Stimulated activated CD8-positive, alpha-beta memory T cell treated with anti-CD3 and anti-CD28 coated beads, Interleukin-2, amount 100 ng/mL, for 1 hour (primary cell): ENCODE measurements around the gene SLC22A2.

Experiments used
- DNase-seq, 2 donors: peaks; one replicate each; pipeline ENCODE4 v3.0.0-alpha.2; 2020; ENCODE audit warnings: low read depth in 2 of 2

SLC22A2 gene

DNA sequence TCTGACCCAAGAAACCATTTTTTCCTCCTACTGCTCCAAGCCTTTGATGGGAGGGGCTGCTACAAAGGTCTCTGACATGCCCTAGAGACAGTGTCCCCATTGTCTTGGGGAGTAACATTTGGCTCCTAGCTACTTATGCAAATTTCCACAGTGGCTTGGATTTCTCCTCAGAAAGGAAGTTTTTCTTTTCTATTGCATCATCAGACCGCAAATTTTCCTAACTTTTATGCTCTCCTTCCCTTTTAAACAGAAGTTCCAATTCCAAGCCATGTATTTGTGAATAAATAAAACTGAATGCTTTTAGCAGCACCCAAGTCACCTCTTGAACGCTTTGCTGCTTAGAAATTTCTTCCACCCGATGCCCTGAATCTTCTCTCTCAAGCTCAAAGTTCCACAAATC is 51.0 kb downstream of the SLC22A2 start:
- no peak for DNase-seq

DNA sequence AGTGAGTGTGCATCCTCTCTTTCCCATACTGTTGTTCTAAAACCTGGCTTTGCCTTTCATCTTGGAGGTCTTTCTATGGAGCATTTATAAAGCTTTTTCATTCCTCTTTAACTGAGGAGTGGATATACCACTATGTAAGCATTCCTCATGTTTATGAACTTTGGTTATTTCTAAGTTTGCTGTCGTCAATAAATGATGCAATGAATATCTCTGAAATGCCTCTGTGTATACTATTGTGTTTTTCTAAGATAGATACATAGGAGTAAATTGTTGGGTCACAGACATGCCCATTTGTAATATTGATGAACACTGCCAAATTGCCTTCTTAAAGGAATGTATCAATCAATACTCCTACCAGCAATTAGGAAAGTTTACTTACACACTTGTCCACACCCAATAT is 53.9 kb downstream of the SLC22A2 start:
- no peak for DNase-seq

DNA sequence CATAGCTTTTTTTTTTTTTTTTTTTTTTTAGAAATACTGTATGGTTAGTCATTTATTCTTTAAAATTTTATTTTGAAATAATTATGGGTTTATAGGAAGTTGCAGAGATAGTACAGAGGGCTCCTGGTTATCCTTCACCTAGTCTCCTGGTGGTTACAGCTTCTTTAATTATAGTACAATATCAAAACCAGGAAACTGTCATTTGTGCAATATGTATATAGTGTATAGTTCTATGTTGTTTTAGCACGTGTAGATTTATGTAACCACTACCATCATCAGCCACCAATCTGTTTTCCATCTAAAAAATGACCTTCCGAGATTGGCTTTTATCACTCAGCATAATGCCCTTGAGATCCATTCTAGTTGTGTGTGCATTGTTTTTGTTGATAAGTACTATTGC is 54.7 kb downstream of the SLC22A2 start:
- no peak for DNase-seq

DNA sequence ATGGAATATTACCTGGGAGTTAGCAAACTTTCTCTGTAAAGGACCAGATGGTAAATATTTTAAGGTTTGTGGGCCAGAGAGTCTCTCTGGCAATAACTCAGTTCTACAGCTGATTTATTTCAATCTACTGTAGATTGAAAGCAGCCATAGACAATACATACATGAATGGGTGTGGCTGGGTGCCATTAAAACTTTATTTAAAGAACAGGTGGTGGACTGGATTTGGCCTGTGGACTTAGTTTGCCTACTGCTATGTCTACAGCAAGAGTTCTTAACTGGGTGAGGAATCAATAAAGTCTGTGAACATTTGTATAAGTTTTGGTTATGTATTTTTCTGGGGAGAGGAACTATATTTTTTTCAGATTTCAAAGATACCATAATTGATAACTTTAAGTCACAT is 55.1 kb downstream of the SLC22A2 start:
- no peak for DNase-seq

DNA sequence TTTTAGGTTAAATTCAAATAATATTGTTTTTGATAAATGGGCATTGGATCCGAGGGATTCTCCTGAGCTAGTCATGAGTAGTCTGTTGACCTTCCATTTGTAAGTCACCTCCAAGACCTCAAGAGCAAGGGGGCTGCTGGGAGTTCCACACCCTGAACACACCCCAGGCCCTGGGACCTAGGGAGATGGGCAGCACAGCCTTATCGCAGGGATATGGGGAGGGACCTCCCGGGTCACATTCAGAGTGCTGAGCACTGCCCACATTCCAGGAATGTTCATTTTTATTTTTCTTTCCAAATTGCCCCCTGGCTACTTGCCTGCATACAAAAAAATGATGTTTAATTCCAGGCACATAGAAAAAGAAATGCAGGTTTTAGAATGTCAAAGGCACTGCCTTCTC is 55.5 kb downstream of the SLC22A2 start:
- no peak for DNase-seq

DNA sequence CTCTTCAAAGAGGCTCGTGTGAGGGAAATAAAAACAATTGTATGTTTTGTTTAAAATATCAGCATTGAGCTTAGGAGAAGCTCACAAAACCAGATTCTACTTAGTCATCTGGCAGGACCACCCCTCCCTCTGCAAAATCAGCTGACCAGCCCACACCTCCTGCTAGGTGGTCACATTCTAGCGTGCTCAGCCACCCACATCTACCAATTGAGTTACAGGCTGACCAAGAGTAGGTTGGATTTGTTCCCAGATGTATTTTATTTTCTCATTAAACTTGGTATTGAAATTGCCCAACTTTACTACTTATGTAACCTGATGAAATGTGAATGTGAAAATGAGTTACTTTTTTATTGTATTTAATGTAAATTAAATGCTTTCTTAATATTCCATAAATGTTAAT is 56.2 kb downstream of the SLC22A2 start:
- DNase-seq, result no peak

DNA sequence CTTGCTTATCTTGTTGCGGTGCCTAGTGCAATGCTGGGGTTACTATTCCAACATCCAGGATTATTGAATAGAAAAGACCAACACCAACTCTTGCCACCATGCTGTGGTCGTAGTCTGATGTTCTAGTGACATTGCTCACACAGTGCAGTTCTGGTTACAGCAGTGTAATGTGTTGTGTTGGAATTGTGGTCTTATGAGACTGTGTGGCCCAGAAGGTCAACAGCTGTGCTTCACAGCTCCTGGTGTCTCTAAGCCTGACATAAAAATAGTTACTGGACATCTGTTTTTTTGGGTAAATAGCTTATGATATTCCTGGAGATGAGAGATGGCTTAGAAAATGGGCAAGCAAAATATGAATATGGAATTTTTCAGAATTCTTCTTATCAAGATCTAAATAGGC is 57.6 kb downstream of the SLC22A2 start:
- no peak for DNase-seq

DNA sequence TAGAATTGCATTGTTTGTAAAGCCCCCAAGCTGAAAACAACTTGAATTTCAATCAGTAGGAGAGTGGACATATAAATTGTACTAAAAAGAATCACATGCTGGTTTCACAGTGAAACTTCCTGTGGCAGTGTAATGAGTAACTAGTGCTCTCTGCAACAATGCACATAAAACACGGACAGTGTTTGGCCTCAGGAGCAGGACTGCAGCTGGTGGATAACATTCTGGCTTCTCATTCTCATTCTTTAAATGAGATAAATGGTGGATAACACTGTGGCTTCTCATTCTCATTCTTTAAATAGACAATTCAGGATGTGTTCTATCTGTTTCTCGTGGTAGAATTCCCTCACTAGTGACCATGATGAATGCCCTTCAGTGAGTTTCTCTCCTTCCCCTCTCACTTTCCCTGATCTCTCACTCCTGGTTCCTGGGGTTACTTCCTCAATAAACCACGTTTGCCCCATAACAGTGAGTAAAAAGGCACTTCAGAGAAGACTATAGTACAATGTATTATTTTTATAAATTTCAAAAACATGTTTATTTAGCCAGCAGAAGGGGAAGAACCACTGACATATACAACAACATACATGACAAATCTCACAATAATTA is 59.9 kb downstream of the SLC22A2 start:
- no peak for DNase-seq

DNA sequence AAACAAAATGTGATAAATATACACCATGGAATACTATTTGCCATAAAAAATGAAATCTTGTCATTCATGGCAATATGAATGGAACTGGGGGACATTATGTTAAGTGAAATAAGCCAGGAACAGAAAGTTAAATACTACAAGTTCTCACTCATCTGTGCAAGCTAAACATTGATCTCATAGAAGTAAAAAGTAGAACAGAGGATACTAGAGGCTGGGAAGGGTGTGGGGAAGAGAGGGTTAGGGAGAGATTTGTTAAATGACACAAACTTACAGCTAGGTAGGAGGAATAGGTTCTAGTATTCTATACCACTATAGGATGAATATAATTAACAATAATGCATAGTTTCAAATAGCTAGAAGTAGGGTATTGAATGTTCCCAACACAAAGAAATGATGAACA is 61.0 kb downstream of the SLC22A2 start:
- DNase-seq, result no peak

DNA sequence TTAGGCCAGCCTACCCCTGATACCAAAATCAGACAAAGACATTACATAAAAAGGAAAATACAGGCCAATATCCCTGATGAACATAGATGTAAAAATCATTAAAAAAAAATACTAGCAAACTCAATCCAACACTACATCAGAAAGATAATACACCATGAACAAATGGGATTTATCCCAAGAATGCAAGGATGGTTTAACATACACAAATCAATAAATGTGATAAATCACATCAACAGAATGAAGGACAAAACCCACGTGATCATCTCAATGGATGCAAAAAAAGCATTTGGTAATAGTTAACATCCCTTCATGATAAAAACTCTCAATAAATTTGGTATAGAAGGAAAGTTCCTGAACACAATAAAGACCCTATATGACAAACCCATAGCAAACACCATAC is 63.8 kb downstream of the SLC22A2 start:
- no peak for DNase-seq

DNA sequence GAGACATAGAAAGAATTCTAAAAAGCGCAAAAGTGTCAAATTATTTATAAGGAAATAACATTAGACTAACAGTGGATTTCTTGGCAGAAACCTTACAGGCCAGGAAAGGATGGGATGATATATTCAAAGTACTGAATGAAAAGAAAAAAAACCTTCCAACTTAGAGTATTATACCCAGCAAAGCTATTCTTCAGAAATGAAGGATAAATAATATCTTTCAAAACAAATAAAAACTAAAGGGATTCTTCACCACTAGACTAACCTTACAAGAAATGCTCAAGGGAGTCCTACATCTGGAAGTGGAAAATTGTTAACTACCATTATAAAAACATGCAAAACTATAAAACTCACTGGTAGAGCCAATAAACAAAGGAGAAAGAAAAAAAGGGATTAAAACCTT is 65.8 kb downstream of the SLC22A2 start:
- no peak for DNase-seq

DNA sequence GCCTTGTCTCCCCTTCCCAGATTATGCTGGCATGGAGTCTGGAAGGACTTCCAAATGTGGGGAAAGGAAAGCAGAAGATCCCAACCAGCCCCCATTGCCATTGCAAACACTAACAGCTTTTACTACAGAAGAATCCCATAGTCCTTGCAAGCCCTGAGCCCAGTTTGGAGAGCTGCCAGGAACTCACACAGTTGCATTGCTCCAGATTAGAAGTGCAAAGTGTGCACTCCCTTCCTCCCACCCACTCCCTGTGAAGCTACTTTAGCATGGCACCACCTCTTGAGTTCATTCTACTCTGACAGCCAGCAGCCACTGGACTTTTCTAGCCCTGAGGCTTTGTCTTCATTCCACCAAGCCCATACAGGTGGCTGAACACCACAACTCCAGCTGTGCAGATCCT is 67.6 kb downstream of the SLC22A2 start:
- no peak for DNase-seq

DNA sequence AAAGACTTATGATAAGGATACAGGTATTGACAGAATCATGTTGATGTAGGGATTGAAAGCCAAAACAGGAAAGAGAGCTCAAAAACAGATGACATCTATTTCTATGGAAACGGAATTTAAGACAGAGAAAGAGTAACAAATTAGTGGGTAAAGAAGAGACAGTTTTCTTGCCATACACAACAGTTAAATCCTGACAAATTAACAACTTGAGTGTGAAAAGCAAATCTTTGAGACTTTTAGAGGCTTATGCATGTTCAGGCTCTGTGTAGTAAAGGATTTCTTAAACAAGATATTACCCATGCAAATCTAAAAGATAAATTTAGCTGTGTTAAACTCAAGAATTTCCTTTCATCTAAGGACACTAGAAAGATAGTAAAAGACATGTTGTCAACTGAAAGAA is 68.5 kb downstream of the SLC22A2 start:
- DNase-seq, result no peak

DNA sequence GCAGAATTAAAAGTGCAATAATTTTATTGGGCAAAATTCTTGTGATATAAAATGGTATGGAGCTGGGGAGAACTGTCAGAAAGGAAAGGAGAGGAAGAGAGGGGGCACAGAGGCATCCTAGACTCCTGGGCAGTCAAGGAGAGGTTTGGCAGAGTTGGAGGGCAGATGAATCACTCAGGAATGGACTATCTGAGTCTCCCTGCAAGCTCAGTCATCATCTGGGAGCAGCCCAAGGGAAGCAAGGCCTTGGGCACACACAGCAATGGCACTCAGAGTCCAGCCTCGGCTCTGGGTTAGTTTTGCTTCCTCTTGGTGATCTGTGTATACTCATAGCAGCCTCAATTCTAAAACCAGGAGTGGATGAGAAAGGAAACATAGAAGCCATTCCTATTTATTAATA is 69.8 kb downstream of the SLC22A2 start:
- DNase-seq, result no peak

DNA sequence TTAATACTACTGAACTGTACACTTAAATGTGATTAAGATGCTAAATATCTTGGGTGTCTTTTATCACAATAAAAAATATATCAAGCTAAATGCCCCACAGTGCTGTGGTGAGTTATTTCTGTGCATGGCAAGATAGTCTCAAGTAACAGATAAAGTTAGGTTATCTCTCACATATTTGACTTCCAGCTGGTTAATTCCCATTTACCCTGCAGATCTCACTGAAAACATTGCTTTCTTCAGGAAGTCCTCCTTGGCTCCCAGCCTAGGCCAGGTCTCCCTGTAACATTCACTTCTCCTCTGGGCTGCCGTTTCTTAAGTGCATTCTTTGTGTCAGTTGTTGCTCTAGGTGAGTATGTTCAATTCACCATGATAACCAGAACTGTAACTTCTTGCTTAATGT is 77.9 kb downstream of the SLC22A2 start:
- no peak for DNase-seq

DNA sequence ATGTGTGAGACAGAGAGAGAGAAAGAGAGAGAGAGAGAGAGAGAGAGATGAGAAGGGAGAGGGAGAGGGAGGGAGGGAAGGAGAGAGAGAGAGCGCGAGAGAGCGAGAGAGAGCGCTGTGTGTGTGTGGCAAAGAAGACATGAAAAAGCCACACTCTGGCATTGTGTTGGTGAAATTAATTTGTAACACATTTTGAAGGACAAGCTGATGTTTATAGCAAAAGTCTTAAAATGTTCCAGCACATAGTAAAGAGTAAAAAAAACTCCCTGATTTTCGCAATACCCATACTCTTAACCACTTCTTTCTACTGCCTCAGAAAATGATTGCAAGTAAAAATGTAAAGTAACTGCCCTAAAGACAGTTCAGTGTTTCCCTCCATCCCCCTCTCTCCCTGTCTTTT is 80.3 kb downstream of the SLC22A2 start:
- DNase-seq, result no peak

DNA sequence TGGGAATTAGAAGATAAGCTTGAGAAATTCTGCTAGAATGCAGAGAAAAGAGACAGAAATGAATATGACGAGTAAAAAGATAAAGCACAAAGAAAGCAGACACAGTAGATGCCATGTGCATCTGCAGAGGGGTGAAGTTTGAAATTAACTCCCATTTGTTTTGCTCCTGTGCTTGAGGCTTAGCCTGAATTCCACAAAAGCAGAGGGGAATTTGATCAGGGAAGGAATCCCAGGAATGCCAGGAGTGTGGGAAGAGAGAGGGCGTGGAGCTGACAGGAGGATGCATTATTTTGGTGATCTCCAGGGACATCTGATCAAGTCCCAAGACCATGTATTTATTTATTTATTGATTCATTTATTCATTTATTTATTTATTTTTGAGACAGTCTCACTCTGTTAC is 81.4 kb downstream of the SLC22A2 start:
- no peak for DNase-seq

DNA sequence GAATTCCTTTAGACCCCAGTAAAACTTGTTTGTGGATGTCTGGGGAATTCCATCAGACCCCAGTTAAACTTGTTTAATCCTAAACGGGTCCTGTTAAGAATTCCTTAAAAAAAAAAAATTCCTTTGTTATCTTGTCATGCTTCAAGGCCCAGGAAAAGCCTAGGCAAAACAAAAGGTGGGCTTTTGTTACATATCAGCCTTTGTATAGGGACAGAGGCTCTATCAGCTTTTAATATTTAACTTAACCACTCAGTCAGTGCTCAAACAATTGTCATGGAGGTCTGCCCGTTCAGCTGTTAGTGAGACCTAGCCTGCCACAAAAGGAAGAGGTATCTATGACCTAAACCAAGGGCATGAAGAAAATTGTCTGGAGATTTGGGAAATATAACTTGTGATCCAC is 83.9 kb downstream of the SLC22A2 start:
- no peak for DNase-seq

DNA sequence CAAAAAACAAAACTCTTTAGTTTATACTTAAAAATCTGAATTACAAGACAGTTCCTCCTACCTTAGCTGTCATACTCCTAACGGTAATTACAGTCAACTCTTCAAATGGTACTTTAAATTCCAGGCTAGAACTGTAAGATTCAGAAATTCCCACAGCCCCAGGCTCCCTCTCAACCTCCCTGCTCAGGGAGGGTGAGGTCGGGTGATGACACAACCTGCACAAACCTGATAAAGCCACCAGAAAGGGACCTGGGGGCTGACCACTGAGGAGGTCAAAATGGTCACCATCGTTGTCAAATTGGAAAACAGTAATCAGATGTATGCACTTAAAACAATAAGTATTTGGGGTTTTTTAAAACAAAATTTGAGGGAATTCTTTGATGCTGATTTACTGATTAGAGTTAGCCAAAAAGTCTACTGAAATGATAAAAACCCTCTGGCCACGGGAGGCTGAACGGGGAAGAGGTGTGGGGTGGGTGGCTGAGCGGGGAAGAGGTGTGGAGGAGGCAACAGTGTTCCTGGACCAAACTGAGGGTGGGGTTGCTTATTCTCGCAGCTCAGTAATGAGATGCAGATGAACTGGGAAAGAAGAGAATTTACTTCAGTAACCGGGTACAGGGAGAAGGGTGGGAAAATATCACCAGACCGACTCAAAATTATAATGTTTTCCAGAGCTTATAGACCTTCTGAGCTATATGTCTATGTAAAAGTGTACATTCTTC is 84.7 kb downstream of the SLC22A2 start:
- no peak for DNase-seq

DNA sequence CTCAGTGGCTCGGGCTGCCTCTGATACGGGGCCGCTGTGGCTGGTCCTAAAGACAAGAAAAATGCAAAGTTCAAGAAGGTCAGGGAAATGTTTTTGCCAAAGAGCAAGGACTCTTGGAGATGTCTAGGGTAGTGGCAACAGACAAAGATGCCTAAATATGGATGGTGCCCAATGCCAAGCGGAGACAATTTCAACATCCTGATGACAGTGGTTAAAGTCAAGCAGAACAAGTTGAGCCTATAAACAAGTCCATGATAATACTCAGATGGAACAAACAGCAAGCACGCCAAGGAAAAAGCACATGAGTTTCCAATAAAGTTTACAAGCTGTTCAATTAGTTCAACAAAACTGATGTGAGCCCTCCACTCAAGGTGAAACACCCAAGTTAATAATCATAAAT is 85.9 kb downstream of the SLC22A2 start:
- no peak for DNase-seq

DNA sequence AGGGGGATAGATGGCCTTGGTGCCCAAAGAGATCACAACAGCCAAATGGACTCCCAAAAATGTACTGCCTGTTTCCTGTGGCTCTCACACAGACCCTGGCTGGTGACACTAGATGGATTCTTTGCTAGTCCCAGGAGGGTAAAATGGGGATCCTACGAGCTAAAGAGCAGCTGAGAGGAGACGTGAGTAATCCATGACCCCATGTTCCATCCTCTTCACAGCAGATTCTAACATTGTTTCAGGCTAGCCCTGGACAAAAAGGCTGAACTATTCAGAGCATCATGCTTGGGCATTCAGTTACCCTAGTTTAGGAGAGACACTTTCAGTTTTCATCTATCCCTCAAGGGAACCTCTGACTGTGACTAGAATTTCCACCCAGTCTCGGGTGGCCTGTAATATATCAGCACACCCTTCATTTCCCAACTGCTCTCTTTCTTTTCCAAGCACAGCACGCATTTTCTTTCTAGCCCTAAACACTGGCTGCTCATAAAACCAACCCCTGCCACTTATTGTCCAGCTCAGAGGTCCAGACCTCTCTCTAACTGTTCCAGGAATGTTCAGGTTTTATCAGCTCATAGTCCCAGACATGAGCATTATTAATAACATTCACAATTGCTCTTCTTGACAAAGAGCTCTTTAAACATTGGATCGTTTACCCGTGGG is 88.5 kb downstream of the SLC22A2 start:
- no peak for DNase-seq

DNA sequence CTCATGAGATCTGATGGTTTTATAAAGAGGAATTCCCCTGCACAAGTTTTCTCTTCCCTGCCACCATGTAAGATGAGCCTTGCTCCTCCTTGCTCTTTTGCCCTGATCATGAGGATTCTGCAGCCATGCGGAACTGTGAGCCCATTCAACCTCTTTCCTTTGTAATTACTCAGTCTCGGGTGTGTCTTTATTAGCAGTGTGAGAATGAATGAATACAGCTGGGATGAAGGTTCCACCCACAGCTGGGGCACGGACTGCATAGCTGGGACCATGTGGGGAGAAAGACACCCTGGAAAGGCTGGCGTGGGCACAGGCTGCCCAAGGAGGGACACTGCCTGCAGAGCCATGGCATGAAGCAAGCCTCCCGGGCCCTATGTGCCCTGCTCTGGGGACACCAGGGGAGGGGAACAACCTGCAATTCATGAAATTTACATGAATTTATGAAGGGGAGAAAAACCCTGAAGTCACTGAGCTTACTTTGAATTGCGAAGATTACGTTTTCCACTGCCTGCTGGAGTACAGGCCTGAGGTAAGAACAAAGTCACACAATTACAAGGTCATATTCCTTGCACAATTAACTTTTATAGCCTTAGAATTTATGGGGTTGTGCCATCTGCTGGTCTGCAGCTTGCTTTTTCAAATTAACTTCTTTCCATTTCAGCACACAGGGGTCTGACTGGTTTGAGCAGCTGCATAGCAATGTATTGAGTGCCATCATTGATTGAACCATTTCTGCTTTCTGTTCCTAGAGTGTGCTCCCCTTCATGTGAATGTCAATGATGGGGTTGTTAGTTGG is 90.8 kb downstream of the SLC22A2 start:
- DNase-seq, result no peak
